ENCODE measurements around the gene OBI1. TPM values are rescaled to one million over a fixed set of nuclear protein-coding genes. Genes with fewer than 3 reads are reported as not detected.

OBI1 gene
- total and polyA plus RNA-seq, 10 of the 15 experiments (the other 5 are each of a cell fraction or from before 2014, with no cell fraction given), result 15.5 to 34.2 (median 22.0) TPM

DNA sequence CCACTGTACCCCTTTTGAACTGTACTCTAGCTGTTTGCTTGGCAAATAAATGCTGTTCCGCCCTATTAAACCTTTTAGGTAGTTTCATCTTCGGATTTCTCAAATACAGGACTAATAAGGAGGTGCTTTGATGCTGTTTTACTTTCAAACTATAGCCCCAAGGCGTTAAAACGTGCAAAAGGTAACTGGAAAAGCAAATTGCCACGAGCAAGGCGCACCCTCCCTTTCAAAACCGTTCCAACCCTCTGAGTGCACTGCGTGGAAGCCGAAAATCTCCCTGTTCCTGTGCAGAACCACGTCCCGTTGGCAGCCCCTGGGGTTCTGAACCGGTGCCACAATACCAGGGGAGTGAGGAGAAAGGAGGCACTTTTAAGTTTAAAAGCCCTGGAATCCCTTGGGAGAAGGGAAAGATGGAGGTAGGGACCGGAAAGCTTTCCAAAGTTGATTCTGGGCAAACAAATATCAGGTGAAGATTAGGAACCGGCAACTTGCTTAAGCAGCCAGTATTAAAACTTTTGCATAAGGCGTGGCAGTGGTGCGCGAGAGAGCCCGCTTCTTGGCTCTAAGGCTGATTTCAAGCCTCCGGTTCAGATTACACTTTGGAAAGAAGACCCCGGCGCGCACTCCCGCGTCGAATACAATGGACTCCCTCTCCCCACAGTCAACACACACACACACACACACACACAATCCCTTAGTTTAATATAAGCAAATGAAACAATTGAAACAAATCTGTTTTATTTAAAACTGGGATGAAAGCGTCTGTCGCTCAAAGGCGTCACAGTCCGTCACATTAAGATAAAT, 65.1 kb downstream of the OBI1 start:
- BruUV-seq (replicated peaks), result no TSS peak
- in situ Hi-C loops (cut with MboI) (no loop called here), intact Hi-C loops (cut with micrococcal nuclease; ENCODE audit: unreplicated experiment) (loop anchor here (10.0 kb wide), 1 partner anchor 391 kb away; no protein-coding TSS in a partner anchor)
- ChIA-PET SMC1A (ENCODE audit: uncharacterized antibody, unreplicated experiment) (interaction anchor here (0.5 to 0.6 kb wide), 2 partner anchors 62 to 376 kb away, joined by 3 read pairs; no protein-coding TSS in a partner anchor), RAD21 (ENCODE audit: unreplicated experiment) (no interaction called here), POLR2A (no interaction called here), CTCF (no interaction called here)
- H3K27ac ChIP-seq (ENCODE audit: control insufficient read depth, insufficient read depth), result no peak overlapping the region
- H3K36me3 ChIP-seq (ENCODE audit: control insufficient read depth in 2 of 2, insufficient read depth in 2 of 2, low read length in 1 of 2), result no peaks in the 10 kb centered on the region
- H3K9ac ChIP-seq (ENCODE audit: control insufficient read depth, insufficient read depth, low read length), result no peak overlapping the region
- FAIRE-seq (no peak), ATAC-seq (no peak), DNase-seq (ENCODE audit: low read depth, low spot score) (no peak)
- peaks cover 12 to 23% of the 10 kb centered on the region in 2 experiments for H3K27me3 ChIP-seq (replicated peaks in 1 of 2; ENCODE audit: control insufficient read depth in 2 of 2, insufficient read depth in 2 of 2, low read length in 1 of 2)
- no peak for TF ChIP-seq TARDBP (IDR thresholded peaks at IDR 0.05; ENCODE audit: borderline replicate concordance)
- TF ChIP-seq FOXM1 (IDR thresholded peaks at IDR 0.05; ENCODE audit: low read depth, low read length), result no peak
- no peak for TF ChIP-seq CHD1 (IDR thresholded peaks at IDR 0.05; ENCODE audit: low read depth, low read length)
- TF ChIP-seq ZNF24 (IDR thresholded peaks at IDR 0.05), result no peak
- no peak for TF ChIP-seq E2F8 (IDR thresholded peaks at IDR 0.05; ENCODE audit: low read depth, partially characterized antibody)
- H3K79me2 ChIP-seq (ENCODE audit: control insufficient read depth, insufficient read depth, low read length), result no peaks in the 10 kb centered on the region
- 26% methylated on average over 27 of the region's 29 CpGs for WGBS (ENCODE audit: insufficient coverage, insufficient replicate concordance, low lambda C conversion rate, missing lambda C conversion rate)
- H3K9me3 ChIP-seq (replicated peaks; ENCODE audit: control insufficient read depth, insufficient read depth, low read length), result no peaks in the 10 kb centered on the region; the same call in 2 of the 3 replicates
- no peak overlapping the region for H2AFZ ChIP-seq (ENCODE audit: control insufficient read depth, low read depth, low read length)
- H3K4me2 ChIP-seq (ENCODE audit: control insufficient read depth, insufficient read depth), result no peak overlapping the region
- H3K4me3 ChIP-seq, result no peak overlapping the region
- no peaks in the 10 kb centered on the region; the same call in 1 of the 2 replicates for H3K4me1 ChIP-seq (ENCODE audit: control insufficient read depth, insufficient read depth, low read length)
- H4K20me1 ChIP-seq (ENCODE audit: control insufficient read depth, insufficient read depth), result no peaks in the 10 kb centered on the region
